ENCODE data around the gene TBC1D16.
"Not testable (repeated sequence)": the region's sequence is repeated elsewhere in the genome, so short reads cannot be mapped to it uniquely, and the experiment has no call there.

The TBC1D16 gene

GRCh38 chr17:79913896-79914812 is 121.5 kb downstream of the TBC1D16 start:
- in situ Hi-C loops (cut with MboI; ENCODE audit: low pct_unique_long_range_greater_than_20kb, low sequenced_read_pairs): no loop called here
- no peak for DNase-seq

DNA sequence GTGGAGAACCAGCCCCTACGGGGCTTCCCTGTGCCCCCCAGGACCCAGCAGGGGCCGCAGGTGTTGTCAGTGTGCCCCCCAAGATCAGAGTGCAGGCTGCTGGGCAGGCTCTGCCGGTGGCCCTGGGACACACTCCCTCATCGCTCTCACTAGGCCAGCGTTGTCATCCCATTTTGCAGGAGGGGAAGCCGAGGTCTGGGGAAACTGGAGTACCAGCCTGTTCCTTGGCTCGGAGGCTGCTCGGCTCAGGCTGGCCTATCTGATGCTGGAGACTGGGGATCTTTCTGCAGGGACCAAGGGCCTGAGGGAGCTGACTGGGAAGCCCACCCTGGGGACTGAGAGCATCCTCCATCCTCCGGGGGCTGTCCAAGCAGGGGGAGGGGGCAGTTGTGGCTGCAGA is 122.2 kb downstream of the TBC1D16 start:
- in situ Hi-C loops (cut with MboI; ENCODE audit: low pct_unique_long_range_greater_than_20kb, low sequenced_read_pairs): no loop called here
- DNase-seq: no peak

DNA sequence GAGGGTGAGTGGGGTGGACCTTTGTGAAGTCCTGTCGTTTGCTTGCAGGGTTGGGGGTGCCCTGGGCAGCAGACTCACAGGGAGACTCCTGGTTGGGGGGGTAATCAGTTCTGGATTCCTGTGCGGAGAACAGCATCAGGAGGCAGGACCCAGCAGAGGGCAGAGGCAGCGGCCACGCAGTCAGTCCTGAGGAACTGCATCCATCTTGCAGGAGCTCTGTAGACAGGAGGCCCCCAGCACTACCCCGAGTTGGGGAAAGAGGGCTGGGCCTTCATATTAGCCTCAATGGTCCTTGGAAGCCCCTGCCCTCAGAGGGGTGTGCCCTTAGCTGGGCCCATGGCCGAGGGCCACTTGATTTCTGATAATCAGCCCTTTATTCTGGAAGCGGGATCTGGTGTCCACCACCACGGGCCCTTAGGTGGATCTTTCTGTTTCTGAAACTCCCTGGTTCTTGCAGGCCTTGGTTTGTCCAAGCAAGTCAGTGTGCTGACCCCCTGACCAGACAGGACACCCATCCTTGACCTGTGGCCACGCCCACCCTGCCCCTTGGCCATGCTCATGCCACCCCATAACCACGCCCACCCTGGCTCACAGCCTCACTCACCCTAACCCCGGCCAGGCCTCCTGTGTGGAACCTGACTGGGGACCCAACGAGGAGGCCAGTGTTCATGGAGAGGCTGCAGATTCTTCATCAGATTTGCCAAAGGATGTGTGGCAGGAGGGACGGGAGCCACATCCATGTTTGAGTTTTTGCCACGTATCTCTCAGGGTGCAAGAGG is 122.9 kb downstream of the TBC1D16 start:
- no peak for DNase-seq
- in situ Hi-C loops (cut with MboI; ENCODE audit: low pct_unique_long_range_greater_than_20kb, low sequenced_read_pairs): no loop called here

DNA sequence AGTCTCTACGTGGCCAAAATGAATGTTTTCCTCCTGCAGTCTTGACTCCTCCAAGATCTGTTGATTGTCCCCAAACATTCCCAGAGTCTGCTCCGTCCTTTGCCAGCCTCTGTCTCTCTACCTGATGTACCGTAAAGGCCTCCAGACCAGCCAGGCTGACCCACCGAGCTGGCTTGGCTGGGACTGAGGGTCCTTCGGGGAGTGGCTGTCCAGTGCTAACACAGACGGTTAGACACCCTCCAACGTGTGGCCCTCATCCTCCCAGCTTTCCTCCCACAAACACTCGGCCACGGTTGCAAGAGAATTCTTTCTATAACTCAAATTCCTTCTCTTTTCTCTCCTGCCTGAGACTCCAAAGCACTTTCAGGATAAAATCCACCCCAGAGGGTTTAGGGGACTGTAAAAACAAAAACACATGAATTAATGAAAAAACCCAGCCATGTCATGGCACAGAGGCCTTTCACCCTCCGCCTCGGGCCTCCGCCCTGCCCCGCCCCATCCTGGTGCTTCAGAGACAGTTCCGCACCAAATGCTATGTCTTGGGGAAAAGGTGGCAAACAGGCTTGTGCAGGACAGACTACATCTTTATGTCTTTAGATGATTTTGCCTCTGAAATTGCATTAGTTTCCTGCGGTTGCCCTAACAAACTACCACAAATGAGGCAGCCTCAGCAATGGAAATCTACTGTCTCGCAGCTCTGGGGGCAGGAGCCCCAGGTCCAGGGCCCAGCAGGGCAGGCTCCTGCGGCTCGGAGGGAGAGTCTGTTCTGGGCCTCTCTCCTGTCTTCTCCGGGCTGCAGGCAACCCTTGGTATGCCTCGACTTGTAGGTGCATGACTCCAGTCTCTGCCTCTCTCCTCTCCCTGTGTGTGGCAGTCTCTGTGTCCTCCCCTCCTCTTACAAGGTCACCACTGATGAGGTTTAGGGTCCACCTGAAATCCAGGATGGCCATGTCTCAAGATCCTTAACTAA is 124.0 kb downstream of the TBC1D16 start:
- in situ Hi-C loops (cut with MboI; ENCODE audit: low pct_unique_long_range_greater_than_20kb, low sequenced_read_pairs): no loop called here

DNA sequence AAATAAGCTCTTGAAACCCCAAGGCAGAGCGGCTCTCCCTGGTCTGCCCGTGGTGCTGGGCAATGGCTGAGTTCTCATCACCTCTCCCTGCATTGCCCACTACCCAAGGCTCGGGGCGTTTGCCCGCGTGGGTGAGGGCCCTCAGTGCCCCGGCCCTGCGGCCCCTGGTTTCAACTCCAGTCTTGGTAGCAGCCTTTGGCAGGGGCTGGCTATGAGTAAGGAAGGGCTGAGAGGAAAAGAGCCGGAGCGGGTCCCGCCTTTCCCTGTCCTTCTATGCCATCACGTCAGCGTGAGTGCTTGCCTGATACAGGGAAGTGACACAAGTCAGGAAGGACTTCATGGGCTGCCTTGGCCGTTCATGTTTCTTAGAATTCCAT is 124.7 kb downstream of the TBC1D16 start:
- no peak for DNase-seq
- in situ Hi-C loops (cut with MboI; ENCODE audit: low pct_unique_long_range_greater_than_20kb, low sequenced_read_pairs): no loop called here

More for the DNA sequence above, 124.0 kb downstream of the TBC1D16 start:
- no peak for DNase-seq

DNA sequence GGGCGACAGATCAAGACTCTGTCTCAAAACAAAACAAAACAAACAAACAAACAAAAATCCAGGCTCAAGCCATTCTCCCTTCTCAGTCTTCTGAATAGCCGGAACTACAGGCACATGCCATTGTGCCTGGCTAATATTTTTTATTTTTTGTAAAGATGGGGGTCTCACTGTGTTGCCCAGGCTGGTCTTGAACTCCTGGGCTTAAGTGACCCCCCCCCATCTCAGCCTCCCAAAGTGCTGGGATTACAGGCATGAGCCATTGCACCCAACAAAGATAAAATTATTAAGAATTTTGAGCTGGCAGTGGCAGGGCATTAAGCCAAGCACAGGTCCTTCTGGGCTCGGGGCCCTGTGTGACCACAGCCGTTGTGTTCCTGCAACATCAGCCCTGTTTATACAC is 126.6 kb downstream of the TBC1D16 start:
- in situ Hi-C loops (cut with MboI; ENCODE audit: low pct_unique_long_range_greater_than_20kb, low sequenced_read_pairs): no loop called here
- DNase-seq: no peak

DNA sequence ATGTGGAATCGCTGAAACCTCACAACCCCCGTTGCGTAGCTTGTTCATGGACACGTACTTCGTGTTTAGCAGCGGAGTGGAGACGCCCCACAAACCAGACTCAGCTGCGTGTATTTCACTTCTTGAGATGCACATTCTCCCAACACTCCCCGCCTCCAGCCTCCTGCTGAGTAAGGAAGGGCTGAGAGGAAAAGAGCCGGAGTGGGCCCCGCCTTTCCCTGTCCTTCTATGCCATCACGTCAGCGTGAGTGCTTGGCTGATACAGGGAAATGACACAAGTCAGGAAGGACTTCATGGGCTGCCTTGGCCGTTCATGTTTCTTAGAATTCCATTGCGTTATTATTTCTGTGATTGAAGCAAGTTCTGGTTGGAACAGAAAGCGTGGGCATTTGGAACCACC is 127.8 kb downstream of the TBC1D16 start:
- in situ Hi-C loops (cut with MboI; ENCODE audit: low pct_unique_long_range_greater_than_20kb, low sequenced_read_pairs): no loop called here
- DNase-seq: no peak

DNA sequence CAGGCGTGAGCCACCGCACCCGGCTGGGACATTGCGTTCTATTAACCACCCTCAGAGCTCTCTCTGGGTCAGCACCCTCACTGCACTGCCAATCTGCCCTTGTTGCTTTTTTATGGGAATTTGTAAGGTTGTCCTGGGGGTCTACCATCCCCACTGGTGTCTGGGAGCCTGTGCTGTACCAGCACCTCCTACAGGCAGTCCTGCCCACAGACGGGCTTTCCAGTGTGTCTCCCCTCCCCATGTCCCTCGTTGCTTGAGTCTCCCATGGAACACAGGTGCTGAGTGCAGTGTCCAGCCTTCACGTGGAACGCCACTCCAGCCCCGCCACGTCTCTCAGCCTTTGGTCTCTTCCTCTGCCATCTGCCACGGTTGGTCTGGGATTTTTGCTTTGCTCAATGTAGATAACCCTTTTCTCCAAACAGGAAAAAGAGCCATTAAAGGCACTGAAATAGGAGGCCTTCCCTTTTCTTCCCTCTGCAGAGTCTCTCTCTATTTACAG is 128.4 kb downstream of the TBC1D16 start:
- in situ Hi-C loops (cut with MboI; ENCODE audit: low pct_unique_long_range_greater_than_20kb, low sequenced_read_pairs): no loop called here
- no peak for DNase-seq

GRCh38 chr17:79905832-79906231 is 129.8 kb downstream of the TBC1D16 start:
- in situ Hi-C loops (cut with MboI; ENCODE audit: low pct_unique_long_range_greater_than_20kb, low sequenced_read_pairs): no loop called here
- DNase-seq: peak; percentile 16

DNA sequence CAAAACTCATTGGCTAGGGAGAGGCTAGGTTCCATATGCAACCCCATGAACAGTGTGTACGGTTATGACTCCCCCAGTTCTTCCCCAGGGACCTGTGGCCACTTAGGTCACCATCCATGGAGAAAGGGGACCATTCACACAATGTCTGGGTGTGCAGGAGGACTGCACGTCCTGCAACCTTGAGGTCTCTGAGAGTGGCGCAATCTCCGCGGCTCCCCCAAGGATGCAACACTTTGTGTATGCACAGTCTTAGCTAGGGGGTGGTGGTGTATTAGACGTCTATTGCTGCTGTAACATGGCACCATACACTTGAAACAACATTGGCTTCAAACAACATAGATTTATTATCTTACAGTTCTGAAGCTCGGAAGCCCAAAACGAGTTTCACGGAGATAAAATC is 130.8 kb downstream of the TBC1D16 start:
- in situ Hi-C loops (cut with MboI; ENCODE audit: low pct_unique_long_range_greater_than_20kb, low sequenced_read_pairs): no loop called here
- DNase-seq: no peak

GRCh38 chr17:79902146-79902791 is 133.4 kb downstream of the TBC1D16 start:
- in situ Hi-C loops (cut with MboI; ENCODE audit: low pct_unique_long_range_greater_than_20kb, low sequenced_read_pairs): no loop called here
- DNase-seq: no peak

DNA sequence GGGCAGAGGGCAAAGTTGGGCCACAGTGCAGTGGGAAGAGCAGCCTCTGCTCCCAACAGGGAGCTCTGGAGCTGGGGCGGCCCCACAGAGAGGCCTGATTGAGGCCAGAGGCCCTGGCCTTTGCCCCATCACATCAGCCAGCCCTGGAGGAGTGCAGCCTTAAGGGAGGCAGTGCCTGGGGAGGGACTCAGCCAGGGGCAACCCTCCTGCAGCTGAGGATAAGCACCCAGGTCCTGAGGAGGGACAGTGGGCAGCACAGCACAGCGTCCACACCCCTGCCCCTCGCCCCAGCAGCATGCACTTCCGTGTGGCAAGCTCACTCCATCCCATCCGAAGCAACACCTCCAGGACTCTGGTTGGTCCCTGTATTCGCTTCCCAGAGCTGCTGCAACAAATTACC is 134.5 kb downstream of the TBC1D16 start:
- in situ Hi-C loops (cut with MboI; ENCODE audit: low pct_unique_long_range_greater_than_20kb, low sequenced_read_pairs): no loop called here
- no peak for DNase-seq

GRCh38 chr17:79899584-79899983 is 136.1 kb downstream of the TBC1D16 start:
- in situ Hi-C loops (cut with MboI; ENCODE audit: low pct_unique_long_range_greater_than_20kb, low sequenced_read_pairs): no loop called here
- DNase-seq: no peak

DNA sequence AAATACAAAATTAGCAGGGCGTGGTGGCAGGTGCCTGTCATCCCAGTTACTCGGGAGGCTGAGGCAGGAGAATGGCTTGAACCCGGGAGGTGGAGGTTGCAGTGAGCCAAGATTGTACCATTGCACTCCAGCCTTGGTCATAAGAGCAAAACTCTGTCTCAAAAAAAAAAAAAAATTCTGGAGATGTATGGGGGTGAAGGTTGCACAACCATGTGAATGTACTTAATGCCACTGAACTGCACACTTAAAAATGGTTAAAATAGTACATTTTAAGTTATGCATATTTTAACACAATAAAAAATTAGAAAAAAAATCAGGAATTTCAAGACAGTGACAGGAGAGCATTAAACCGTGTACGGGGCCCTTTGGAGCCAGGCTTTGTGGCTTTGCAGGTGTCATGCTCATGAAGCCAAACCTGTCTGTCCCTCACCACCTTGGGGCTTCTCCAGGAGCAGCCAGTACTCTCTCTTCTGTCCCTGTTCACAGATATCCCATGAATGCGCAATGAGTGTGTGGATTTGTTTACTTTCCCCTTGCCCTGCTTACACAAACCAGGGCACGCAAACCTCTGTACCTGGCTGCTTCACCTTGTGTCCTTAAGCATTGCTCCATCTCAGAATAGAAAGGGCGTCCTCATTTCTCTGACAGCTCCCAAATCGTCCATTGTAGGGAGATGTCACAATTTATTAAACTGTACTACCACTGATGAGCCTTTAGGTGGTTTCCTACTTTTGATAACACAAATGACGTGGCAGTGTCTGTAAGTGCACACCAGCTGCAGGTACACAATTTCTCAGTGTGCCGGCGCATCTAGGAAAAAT is 138.2 kb downstream of the TBC1D16 start:
- in situ Hi-C loops (cut with MboI; ENCODE audit: low pct_unique_long_range_greater_than_20kb, low sequenced_read_pairs): no loop called here

GRCh38 chr17:79893457-79893856 is 142.2 kb downstream of the TBC1D16 start:
- in situ Hi-C loops (cut with MboI; ENCODE audit: low pct_unique_long_range_greater_than_20kb, low sequenced_read_pairs); DNase-seq: not testable (repeated sequence)

More for the DNA sequence above, 138.2 kb downstream of the TBC1D16 start:
- no peak for DNase-seq

DNA sequence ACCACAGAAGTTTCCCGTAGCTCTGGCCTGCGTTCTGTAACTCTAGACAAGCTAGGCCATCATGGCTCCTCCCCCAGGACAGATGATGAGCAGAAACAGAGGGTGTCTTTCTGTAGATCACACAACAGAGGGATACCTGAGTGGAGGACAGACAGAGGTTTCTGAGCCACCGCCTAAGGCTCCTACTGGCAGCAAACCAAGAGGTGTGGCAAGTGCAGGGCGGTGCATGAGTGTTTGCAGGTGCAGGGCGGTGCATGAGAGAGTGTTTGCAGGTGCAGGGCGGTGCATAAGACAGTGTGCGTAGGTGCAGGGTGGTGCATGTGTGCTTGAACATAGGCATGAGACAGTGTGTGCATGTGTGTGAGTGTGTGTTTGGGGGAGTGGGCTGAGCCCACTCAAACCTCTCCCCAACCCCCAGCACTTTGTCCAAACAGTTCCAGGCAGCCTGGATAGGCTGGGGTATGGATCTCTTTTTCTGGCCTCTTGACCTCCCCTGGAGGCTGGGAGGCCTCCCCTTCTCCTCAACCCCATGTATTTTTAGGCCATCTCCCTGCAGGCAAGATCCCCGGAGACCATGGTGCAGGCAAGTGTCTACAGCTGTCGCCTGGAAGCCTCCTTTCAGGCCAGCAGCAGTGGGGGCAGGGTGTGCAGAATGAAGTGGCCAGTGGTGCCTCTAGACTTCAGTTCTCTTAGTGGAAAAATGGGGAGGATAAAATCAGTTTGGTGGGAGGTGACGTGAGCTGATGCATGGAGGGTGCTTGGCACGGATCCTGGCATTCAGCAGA is 143.0 kb downstream of the TBC1D16 start:
- in situ Hi-C loops (cut with MboI; ENCODE audit: low pct_unique_long_range_greater_than_20kb, low sequenced_read_pairs): no loop called here
- DNase-seq: no peak

DNA sequence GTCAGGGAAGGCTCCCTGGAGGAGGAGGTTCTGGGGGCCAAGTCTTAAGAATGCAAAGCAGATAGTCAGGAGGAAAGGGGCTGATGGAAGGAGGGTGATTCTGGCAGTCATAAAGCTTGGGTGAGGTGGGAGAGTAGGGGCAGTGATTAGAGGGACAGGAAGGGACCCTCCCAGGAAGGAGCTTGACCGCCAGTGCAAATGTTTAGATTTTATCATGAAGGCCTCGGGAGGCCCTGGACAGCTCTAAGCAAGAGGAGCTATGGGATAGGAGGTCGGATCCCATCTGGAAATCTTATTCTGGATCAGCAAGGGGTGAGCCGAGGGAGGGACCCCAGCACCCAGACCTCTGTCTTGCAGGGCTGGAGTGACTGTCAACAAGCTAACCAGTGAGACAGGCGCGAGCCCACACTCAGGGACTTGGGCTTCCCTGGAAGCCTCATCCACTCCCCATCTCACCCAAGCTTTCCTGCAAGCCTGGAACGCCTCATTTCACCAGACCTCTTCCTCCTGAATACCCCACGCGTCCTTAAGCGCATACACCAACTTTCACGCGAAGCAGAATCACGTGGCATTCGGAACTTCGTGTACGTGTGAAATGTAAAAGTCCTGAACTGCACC is 144.4 kb downstream of the TBC1D16 start:
- in situ Hi-C loops (cut with MboI; ENCODE audit: low pct_unique_long_range_greater_than_20kb, low sequenced_read_pairs): no loop called here

More for the DNA sequence above, 144.4 kb downstream of the TBC1D16 start:
- DNase-seq: no peak
